T-helper 1 cell treated with Interleukin-12 subunit alpha and Interleukin-12 subunit beta and Interleukin-4 antibody, amounts not matched to agents 30 μg/mL and 1 μg/mL, for 36 hours (primary cell): ENCODE results near the gene C3.
"Not testable (repeated sequence)": the region's sequence is repeated elsewhere in the genome, so short reads cannot be mapped to it uniquely, and the experiment has no call there.

ENCODE experiments used
- H3K27ac Mint-ChIP-seq: one replicate; pipeline ENCODE4 v1.8.0; 2021; ENCODE audit warnings: mild to moderate bottlenecking, mixed read lengths
- H3K27me3 Mint-ChIP-seq: one replicate; pipeline ENCODE4 v1.8.0; 2021; ENCODE audit warnings: low read depth, mixed read lengths
- H3K36me3 Mint-ChIP-seq: one replicate; pipeline ENCODE4 v1.8.0; 2021; ENCODE audit warnings: low read depth, mixed read lengths
- H3K4me1 Mint-ChIP-seq: one replicate; pipeline ENCODE4 v1.8.0; 2021; ENCODE audit warnings: low read depth, mixed read lengths
- H3K4me3 Mint-ChIP-seq: one replicate; pipeline ENCODE4 v1.8.0; 2021; ENCODE audit warnings: mild to moderate bottlenecking, moderate library complexity, mixed read lengths
- H3K9me3 Mint-ChIP-seq: one replicate; pipeline ENCODE4 v1.8.0; 2021; ENCODE audit warnings: mixed read lengths

C3 gene

DNA sequence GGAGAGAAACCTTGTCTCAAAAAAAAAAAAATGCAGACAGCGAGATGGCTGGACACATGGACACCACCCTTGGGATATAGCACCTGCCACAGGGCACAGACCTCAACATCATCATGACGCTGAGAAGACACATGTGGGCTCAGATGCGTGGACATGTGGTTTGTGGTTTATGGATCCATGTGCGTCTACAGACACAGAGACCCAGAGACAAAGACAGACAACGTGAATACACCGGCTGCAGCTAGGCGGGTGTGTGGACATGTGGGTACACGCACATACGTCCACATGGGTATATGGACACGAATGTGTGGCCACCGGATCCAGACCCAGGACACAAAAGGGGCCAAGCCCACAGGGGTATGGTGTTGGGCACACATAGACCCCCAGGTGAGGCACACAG lies 51.8 kb downstream of the C3 start:
- H3K4me3 Mint-ChIP-seq, result peak overlapping the region; percentile 89
- peaks cover 7% of the 10 kb centered on the region for H3K27me3 Mint-ChIP-seq
- no peaks in the 10 kb centered on the region for H3K9me3 Mint-ChIP-seq

DNA sequence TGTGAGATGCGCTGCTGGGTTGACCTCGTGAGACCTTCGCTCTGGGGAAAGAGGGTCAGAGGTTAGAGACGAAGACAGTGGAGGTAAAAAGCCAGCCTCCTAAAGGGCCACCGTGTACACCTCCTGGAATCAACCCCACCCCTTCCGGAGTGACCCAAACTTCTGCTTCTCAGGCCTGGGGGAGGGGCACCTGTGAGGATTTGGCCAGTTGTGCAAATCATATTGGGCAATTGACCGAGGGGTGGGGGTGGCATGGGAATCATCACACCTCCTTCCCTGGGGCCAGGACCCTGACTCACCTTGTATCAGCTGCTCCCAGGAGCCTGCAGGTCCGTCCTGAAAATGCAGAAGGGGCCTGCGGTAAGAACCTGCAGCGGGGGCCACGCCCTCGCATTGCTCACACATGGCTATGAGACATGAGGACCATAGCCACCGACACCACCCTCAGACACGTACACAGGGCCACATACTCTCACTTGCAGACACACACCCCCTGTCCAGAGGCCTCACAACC lies 53.3 kb downstream of the C3 start:
- Mint-ChIP-seq H3K9me3 (peaks cover 3% of the 10 kb centered on the region), H3K4me1 (peaks cover 36% of the 10 kb centered on the region), H3K27ac (no peak overlapping the region), H3K27me3 (peaks cover 3% of the 10 kb centered on the region), H3K4me3 (peak overlapping the region; percentile 48), H3K36me3 (peaks cover 26% of the 10 kb centered on the region)

More for the DNA sequence above, 51.8 kb downstream of the C3 start:
- H3K36me3 Mint-ChIP-seq, result peaks cover 24% of the 10 kb centered on the region
- H3K4me1 Mint-ChIP-seq, result peaks cover 35% of the 10 kb centered on the region
- peak overlapping the region; percentile 85 for H3K27ac Mint-ChIP-seq

DNA sequence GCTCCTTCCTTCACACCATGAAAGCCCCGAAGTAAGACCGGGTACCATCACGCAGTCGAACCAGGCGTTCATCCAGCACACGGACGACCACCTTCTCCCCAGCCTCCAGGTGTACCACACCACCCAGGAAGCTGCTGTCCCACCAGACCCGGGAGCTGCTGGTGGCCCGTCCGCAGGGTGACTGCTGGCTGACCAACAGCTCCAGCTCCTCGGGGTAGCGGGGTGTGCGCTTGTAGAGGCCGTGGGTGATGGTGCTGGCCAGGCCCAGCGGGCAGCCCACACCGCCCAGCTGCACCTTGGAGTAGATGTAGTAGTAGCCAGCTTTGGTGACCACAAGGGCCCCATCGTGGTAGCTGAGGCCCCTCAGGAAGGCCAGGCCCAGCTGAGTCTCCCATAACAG lies 55.5 kb downstream of the C3 start:
- H3K27me3 Mint-ChIP-seq, result no peaks in the 10 kb centered on the region
- H3K9me3 Mint-ChIP-seq, result peaks cover 8% of the 10 kb centered on the region
- peaks cover 45% of the 10 kb centered on the region for H3K4me1 Mint-ChIP-seq
- peaks cover 34% of the 10 kb centered on the region for H3K36me3 Mint-ChIP-seq
- H3K27ac Mint-ChIP-seq, result no peak overlapping the region
- no peak overlapping the region for H3K4me3 Mint-ChIP-seq

DNA sequence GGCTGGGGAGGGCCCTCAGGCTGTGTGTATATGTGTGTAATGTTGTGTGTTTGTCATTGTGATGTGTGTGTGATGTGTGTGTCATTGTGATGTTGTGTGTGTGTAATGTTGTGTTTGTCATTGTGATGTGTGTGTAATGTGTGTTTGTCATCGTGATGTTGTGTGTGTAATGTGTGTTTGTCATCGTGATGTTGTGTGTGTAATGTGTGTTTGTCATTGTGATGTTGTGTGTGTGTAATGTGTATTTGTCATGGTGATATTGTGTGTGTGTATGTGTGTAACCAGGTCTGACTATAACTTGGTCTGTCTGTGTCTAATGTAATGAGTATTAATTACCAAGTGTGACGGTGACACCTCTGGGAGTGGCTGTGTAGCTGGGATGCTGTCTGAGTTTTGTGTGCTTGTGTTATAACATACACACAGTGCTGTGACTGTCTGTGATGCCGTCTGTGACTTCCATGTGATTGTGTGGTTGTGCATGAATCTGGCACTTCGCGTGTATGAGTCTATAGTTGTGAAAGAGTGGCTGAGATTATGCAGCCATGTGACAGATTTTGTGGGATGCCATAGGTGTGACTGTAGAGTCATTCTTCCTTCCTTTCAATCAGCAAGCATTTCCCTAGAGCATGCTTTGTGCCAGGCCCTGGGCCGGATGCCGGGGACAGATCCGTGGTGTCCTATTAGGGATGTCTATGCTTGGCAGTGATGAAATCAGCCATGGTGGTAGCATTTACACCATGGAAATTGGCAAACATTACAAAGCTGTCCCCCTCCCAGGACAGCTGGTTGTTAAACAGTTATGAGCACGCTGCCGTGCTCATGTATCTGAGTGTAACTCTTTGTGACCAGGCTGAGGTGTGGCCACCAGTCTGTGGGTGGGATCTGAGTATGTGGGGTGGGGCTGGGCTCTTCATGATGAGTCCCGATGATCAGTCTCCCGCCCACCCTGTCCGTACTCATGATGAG lies 56.9 kb downstream of the C3 start:
- Mint-ChIP-seq H3K27me3 (no peaks in the 10 kb centered on the region), H3K4me1 (peaks cover 38% of the 10 kb centered on the region), H3K4me3 (no peak overlapping the region), H3K27ac (no peak overlapping the region), H3K9me3 (peaks cover 8% of the 10 kb centered on the region), H3K36me3 (peaks cover 32% of the 10 kb centered on the region)

DNA sequence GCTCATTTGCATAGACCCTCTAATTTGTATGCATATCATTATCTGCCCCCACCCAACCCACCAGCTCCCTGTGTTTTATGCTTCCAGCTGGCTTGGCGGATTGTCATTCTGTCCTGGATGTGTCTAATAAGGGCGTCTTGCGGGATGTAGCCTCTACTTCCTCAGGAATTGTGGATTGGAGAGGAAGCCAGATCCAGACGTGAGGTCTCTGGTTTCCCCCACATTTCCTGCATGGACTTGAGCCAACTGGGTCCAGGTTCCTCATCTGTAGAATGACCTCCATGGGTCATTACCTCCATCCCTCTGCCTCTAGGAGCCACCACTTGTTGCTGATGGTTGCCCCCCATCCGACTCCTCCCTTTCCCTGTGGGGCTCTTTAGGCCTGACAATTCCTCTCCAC lies 57.7 kb downstream of the C3 start:
- H3K9me3 Mint-ChIP-seq, result peaks cover 8% of the 10 kb centered on the region

DNA sequence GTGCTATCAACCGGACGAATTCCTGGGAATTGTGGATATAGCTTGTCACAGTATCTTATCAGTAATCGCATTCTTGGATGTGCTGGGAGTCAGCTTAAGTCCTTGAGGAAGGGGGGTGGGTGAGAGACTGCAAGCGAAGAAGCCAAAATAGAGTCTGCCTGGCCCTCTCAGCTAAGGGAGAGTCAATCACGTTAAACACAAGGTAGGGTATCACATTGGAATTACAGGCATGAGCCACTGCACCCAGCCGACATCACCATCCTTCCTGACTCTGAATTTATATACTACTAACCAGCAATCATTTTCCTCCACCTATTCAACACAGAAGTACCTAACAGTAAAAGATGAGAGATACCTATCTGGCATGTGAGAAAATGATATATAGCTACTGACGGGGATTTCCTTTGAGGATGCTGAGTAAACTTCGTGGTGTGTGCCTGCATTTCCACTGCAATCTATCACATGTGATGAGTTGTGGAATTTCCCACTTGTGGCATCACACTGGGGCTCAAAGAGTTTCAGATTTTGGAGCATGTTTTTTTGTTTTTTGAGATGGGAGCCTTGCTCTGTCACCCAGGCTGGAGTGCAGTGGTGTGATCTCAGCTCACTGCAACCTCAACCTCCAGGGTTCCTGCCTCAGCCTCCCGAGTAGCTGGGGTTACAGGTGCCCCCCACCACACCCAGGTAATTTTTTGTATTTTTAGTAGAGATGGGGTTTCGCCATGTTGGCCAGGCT lies 58.8 kb downstream of the C3 start:
- H3K27me3 Mint-ChIP-seq, H3K9me3 Mint-ChIP-seq: not testable (repeated sequence)
- H3K36me3 Mint-ChIP-seq, result peaks cover 30% of the 10 kb centered on the region
- H3K4me1 Mint-ChIP-seq, result peaks cover 40% of the 10 kb centered on the region
- H3K27ac Mint-ChIP-seq, result peak overlapping the region; percentile 96
- H3K4me3 Mint-ChIP-seq, result peak overlapping the region; percentile 39

More for the DNA sequence above, 57.7 kb downstream of the C3 start:
- peaks cover 41% of the 10 kb centered on the region for H3K4me1 Mint-ChIP-seq
- H3K27me3 Mint-ChIP-seq, result no peaks in the 10 kb centered on the region
- H3K27ac Mint-ChIP-seq, result peak overlapping the region; percentile 96
- peaks cover 32% of the 10 kb centered on the region for H3K36me3 Mint-ChIP-seq
- H3K4me3 Mint-ChIP-seq, result no peak overlapping the region

DNA sequence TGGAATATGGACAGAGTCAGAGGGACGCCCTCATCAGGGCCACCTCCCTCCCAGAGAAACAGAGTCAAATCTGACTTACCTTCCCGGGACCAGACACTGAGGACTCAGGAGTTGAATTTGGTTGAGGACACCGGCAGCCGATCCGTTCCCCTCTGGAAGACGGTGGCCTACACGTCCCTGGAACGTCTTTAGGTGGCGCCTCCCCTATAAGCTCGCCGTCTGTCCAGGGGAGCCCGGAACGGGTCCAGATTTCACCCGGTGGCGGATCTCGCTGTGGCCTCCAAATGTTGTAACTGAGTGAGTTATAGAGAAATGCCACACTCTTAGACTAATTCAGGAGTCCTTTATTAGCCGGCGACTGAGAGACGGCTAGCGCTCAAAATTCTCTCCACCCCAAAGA lies 59.5 kb downstream of the C3 start:
- Mint-ChIP-seq H3K9me3 (peaks cover 8% of the 10 kb centered on the region), H3K27ac (peak overlapping the region; percentile 96), H3K36me3 (peaks cover 29% of the 10 kb centered on the region), H3K4me3 (peak overlapping the region; percentile 39), H3K4me1 (peaks cover 42% of the 10 kb centered on the region), H3K27me3 (no peaks in the 10 kb centered on the region)

DNA sequence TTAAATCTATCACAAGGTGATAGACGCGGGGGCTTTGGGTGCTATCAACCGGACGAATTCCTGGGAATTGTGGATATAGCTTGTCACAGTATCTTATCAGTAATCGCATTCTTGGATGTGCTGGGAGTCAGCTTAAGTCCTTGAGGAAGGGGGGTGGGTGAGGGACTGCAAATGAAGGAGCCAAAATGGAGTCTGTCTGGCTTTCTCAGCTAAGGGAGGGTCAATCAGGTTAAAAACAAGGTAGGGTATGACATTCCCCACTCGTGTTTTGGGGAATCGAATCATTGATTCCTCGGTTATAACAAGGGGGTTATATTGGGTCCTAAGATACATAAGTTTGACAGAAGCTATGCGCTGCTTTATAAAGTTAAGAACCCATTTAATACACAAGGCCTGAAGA lies 64.1 kb downstream of the C3 start:
- peak overlapping the region; percentile 9 for H3K27ac Mint-ChIP-seq
- peaks cover 55% of the 10 kb centered on the region for H3K4me1 Mint-ChIP-seq
- H3K9me3 Mint-ChIP-seq, H3K27me3 Mint-ChIP-seq, H3K36me3 Mint-ChIP-seq, H3K4me3 Mint-ChIP-seq: not testable (repeated sequence)

DNA sequence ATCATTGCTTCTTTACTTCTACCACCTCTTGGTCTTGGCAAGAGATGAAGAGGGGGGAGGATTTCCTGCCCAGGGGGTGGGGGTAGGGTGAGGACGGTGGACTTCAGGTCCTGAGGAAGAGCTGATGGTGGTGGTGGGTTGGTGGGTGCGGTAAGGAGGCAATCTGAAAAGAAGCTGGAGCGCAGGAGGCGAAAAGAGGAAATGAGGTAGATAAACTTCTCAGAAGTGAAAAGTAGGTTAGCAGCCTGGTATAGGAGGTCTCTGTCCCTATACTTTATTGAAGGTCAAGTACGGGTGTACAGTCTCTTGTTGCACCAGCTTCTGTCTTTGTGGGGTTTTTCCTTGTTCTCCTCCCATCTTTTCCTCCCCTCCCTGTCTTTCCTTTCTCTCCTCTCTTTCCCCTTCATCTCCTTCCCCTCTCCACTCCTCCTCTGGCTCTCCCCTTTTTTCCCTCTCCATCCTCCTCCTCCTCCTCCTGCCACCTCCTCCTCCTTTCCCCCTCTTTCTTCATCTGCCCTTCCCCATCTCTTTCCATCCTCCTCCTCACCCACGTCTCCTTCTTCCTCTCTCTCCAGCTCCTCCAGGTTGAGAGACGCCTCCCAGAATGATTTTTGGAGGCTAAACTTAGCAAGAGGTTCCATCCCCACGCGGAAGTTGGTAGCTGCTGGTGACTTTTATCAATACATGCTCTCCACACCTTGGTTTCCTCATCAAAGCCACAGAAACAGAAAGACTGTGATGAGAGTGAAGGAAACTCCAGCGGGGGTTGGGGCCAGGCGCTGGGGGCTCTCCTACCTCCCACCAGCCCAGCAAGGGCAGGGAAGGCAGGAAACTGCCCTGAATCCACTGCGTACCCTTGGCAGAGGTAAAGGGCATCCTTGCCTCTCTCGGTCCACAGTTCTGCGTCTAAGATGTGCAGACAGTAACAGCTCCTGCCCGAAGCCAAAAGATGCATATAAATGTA lies 65.8 kb downstream of the C3 start:
- Mint-ChIP-seq H3K27me3 (no peaks in the 10 kb centered on the region), H3K4me1 (peaks cover 47% of the 10 kb centered on the region), H3K36me3 (peaks cover 9% of the 10 kb centered on the region), H3K27ac (peak overlapping the region; percentile 99), H3K9me3 (no peaks in the 10 kb centered on the region), H3K4me3 (peak overlapping the region; percentile 88)

DNA sequence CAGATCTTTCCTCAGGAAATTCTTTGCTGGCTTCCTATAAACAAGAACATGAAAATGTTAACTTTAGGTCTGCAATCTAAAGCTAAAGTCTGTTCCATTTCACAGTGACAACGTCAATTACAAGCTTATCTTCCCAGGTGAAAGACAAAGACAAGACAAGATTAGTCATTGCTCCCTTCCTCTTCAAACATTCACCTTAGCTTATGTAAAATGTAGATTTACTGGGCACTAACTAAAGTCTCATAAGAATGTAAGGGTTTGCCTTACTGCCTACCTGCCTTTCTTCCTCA lies 67.7 kb downstream of the C3 start:
- H3K4me3 Mint-ChIP-seq, result peak overlapping the region; percentile 7
- H3K4me1 Mint-ChIP-seq, result peaks cover 44% of the 10 kb centered on the region
- peaks cover 8% of the 10 kb centered on the region for H3K36me3 Mint-ChIP-seq
- H3K27ac Mint-ChIP-seq, result peak overlapping the region; percentile 70
- H3K27me3 Mint-ChIP-seq, result peaks cover 4% of the 10 kb centered on the region
- H3K9me3 Mint-ChIP-seq, result no peaks in the 10 kb centered on the region

DNA sequence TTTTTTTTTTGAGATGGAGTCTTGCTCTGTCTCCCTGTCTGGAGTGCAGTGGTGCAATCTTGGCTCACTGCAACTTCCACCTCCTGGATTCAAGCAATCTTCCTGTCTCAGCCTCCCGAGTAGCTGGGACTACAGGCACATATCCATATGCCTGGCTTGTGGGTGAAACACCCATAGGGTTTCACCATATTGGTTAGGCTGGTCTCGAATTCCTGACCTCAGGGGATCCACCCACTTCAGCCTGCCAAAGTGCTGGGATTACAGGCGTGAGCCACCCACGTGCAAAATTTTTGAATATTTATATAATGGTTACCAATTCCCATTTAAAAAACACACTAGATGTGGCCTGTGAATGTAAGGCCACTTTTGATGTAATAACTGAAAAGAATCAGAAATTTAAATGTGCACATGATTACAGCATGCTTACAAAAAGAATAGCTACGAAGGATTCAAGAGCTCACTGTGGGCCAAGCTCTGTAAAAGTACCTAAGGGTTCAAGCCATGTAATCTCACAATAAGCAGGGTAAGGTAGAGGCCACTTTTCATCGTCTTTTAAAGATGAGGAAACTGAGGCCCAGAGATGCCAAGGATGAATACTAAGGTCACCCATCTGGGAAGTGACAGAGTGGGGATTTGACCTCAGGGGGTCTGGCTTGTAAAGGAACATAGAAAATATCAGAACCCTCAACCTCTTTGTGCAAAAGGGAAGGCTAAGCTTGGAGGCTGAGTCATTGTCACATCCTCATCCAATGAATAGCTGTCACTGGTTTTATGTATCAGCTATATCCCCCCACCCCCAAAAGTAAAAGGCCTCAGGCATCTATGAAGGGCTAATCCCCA lies 68.3 kb downstream of the C3 start:
- H3K9me3 Mint-ChIP-seq, result peaks cover under 1% of the 10 kb centered on the region
- peaks cover 40% of the 10 kb centered on the region for H3K4me1 Mint-ChIP-seq
- peaks cover 8% of the 10 kb centered on the region for H3K36me3 Mint-ChIP-seq
- H3K27ac Mint-ChIP-seq, result peak overlapping the region; percentile 70
- H3K27me3 Mint-ChIP-seq, result peaks cover 4% of the 10 kb centered on the region
- no peak overlapping the region for H3K4me3 Mint-ChIP-seq

DNA sequence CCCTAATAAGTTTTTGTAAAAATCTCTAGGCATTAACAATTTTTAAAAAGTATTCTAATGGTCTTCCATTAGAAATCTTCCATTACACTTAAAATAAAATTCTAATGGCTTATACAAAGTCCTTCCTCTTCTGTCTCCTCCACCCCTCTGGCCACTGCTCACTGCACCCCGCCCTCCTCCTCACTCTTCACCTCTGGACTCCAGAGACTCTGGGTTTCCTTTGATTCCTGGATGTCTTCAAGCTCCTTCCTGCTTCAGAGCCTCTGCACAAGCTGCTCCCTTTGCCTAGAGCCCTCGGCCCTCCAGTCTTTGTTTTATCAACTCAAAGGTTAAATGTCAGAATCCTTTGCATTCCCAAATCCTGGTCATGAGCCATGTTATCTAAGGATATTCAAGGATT lies 71.3 kb downstream of the C3 start:
- peak overlapping the region; percentile 31 for H3K27ac Mint-ChIP-seq
- H3K36me3 Mint-ChIP-seq, result peaks cover 10% of the 10 kb centered on the region
- no peak overlapping the region for H3K4me3 Mint-ChIP-seq
- peaks cover 31% of the 10 kb centered on the region for H3K4me1 Mint-ChIP-seq
- H3K27me3 Mint-ChIP-seq, result peaks cover 17% of the 10 kb centered on the region
- H3K9me3 Mint-ChIP-seq, result peaks cover 6% of the 10 kb centered on the region

DNA sequence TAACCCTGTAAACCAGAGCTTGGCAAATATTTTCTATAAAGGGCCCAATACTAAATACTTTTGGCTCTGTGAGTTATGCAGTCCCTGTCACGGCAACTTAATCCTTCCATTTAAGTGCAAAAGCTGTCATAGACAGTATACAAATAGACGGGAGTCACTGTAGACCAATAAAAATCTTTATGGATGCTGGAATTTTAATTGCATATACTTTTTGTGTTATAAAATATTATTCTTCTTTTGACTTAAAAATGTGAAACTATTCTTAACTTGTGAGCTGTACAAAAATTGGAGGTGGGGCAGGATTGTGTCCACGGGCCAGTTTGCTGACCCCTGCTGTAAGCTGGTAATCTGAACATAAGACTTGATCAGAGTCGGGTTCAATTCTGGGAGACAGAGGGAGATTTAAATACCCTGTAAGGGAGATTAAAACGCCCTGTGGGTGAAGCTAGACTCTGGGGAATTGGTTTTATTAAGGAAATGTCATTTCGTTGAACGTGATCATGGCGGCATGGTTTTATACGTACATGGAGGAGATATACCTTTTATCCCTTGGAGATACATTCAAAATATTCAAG lies 72.2 kb downstream of the C3 start:
- Mint-ChIP-seq H3K36me3 (peaks cover 10% of the 10 kb centered on the region), H3K9me3 (peaks cover 6% of the 10 kb centered on the region), H3K4me3 (no peak overlapping the region), H3K4me1 (peaks cover 28% of the 10 kb centered on the region), H3K27me3 (peaks cover 17% of the 10 kb centered on the region), H3K27ac (no peak overlapping the region)
